ENCODE measurements around the gene CLK2.

DNA sequence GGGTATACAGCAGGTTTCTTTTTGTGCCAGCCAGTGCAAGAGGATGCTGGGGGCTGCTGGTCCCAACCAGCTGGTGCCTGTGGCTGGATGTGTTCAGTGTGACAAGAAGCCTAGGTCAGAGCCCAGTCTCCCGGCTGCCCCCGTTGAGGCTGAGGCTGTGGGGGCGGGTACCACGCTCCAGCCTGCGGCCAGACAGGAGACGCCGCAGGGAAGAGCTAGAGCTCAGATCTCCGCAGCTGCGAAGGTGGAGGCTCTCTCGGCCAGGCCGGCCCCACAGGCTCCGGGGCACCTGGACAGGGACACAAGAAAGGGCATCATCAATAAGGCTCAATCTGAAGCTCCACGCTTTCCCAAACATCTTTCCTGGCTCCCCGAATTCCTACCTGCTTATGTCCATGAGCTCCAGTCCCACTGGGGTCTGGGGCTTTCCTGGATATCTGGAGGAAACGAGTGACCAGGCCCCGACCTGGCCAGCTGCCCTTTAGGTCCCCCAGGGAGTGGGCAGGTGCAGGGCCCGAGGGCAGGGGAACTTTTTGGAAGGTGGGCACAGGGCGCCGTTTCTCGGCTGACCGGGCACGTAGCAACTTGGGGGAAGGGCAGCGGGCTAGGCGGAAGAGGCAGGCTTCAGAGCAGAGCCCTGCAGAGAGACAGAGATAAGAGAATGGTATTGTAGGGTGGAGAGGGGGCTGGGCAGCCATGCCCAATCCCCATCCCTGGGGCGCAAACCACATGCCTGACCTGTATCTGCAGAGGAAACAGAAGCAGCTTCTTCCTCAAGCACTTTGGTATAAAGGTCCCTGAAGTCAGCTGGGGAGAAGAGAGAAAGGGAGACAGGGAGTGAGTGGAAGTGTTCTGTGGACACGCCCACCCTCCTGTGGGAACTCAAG is 25.4 kb downstream of the CLK2 start:
- TF ChIP-seq REST (IDR thresholded peaks at IDR 0.05; ENCODE audit: unreplicated experiment) (no peak), CREB1 (CRISPR knock-in tag; IDR thresholded peaks at IDR 0.05; ENCODE audit: low read depth) (no peak), EZH2 (IDR thresholded peaks at IDR 0.05; ENCODE audit: low read depth, unreplicated experiment) (no peak), EZH2phosphoT487 (IDR thresholded peaks at IDR 0.05; ENCODE audit: unreplicated experiment) (no peak), POLR2AphosphoS5 (IDR thresholded peaks at IDR 0.05; ENCODE audit: low read depth) (no peak), JUNB (IDR thresholded peaks at IDR 0.05; ENCODE audit: unreplicated experiment) (no peak), ZNF331 (CRISPR knock-in tag; IDR thresholded peaks at IDR 0.05; ENCODE audit: low read depth) (no peak), NANOG (IDR thresholded peaks at IDR 0.05; ENCODE audit: borderline replicate concordance) (no peak)
- TF ChIP-seq, protein P1, sequence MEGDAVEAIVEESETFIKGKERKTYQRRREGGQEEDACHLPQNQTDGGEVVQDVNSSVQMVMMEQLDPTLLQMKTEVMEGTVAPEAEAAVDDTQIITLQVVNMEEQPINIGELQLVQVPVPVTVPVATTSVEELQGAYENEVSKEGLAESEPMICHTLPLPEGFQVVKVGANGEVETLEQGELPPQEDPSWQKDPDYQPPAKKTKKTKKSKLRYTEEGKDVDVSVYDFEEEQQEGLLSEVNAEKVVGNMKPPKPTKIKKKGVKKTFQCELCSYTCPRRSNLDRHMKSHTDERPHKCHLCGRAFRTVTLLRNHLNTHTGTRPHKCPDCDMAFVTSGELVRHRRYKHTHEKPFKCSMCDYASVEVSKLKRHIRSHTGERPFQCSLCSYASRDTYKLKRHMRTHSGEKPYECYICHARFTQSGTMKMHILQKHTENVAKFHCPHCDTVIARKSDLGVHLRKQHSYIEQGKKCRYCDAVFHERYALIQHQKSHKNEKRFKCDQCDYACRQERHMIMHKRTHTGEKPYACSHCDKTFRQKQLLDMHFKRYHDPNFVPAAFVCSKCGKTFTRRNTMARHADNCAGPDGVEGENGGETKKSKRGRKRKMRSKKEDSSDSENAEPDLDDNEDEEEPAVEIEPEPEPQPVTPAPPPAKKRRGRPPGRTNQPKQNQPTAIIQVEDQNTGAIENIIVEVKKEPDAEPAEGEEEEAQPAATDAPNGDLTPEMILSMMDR (conservative IDR thresholded peaks at IDR 0.05; ENCODE audit: low read depth in 2 of 2): no peak
